K562 (cell line): ENCODE results near the gene CELF6. TPM values are rescaled to one million over a fixed set of nuclear protein-coding genes. Genes with fewer than 3 reads are reported as not detected.

Experiments used
- CBFA2T3 ChIP-seq: fragments of 450-650 bp; IDR thresholded peaks from 2 replicates; pipeline ENCODE4 v1.6.1; 2017
- CBX5 ChIP-seq: IDR thresholded peaks from 2 replicates; pipeline ENCODE4 v1.6.1; 2014; ENCODE audit warnings: low read depth, borderline replicate concordance
- CSDE1 ChIP-seq, 2 experiments: fragments of 450-650 bp; IDR thresholded peaks; 2 replicates each; pipeline ENCODE4 v1.6.1; 2016; ENCODE audit warnings: mild to moderate bottlenecking in 1 of 2
- ELF1 ChIP-seq: fragments of 200-800 bp; sonication (Bioruptor generic); IDR thresholded peaks from 2 replicates; pipeline ENCODE4 v1.6.1; 2016; ENCODE audit warnings: missing genetic modification characterization, missing compliant biosample characterization
- MED1 ChIP-seq: sonication (generic); formaldehyde crosslinking; IDR thresholded peaks from 2 replicates; pipeline ENCODE4 v1.8.1; 2023; ENCODE audit warnings: missing genetic modification reagents, borderline replicate concordance
- POLR2H ChIP-seq: IDR thresholded peaks from 2 replicates; pipeline ENCODE4 v1.6.1; 2016; ENCODE audit warnings: missing genetic modification characterization, low read depth, mild to moderate bottlenecking, control low read depth, missing compliant biosample characterization, moderate library complexity
- RBM39 ChIP-seq: fragments of 200-400 bp; formaldehyde crosslinking; optimal IDR thresholded peaks from 2 replicates; pipeline ENCODE3; 2018; ENCODE audit warnings: low read depth, low read length
- SAFB ChIP-seq: fragments of 200-400 bp; formaldehyde crosslinking; IDR thresholded peaks from 2 replicates; pipeline ENCODE4 v1.6.1; 2017; ENCODE audit warnings: low read depth, low read length, borderline replicate concordance
- SMARCE1 ChIP-seq: fragments of 450-650 bp; IDR thresholded peaks from 2 replicates; pipeline ENCODE4 v1.7.1; 2016; ENCODE audit warnings: mild to moderate bottlenecking
- U2AF1 ChIP-seq: fragments of 200-400 bp; formaldehyde crosslinking; optimal IDR thresholded peaks from 2 replicates; pipeline ENCODE3; 2017; ENCODE audit warnings: mild to moderate bottlenecking, low read depth, low read length, moderate library complexity
- polyA plus RNA-seq, 8 experiments: library from polyadenylated mRNA; depleted of rRNA in 4 of 8; stranded (reverse) in 5 of 8; unstranded in 3 of 8; fragments of >200 nt; fragmentation: Nextera tagmentation in 2 of 8; fragmentation: Illumina TruSeq in 1 of 8; extraction: Ambion mirVana in 2 of 8; extraction: Trizol in 1 of 8; gene quantifications; 2 replicates each; pipeline versions ENCODE4 v1.2.1 to v1.2.3, GENCODE V29; 2011 to 2014; ENCODE audit warnings: inconsistent platforms in 1 of 8, missing spikeins in 1 of 8
- total RNA-seq, 7 experiments: library from RNA; depleted of rRNA in 6 of 7; stranded (reverse); fragments of >200 nt in 6 of 7; fragmentation: Illumina TruSeq in 2 of 7; extraction: Trizol in 2 of 7; gene quantifications; 2 replicates each; pipeline versions ENCODE4 v1.2.1 to v1.2.3, GENCODE V29; 2011 to 2021; ENCODE audit warnings: low replicate concordance in 1 of 7
- TF ChIP-seq, protein P1 (sequence below): sonication (generic); formaldehyde crosslinking; IDR thresholded peaks from 2 replicates; pipeline ENCODE4 v1.8.1; 2023; ENCODE audit warnings: mild to moderate bottlenecking, missing genetic modification reagents
- TF ChIP-seq, protein P2 (sequence below): sonication (generic); formaldehyde crosslinking; IDR thresholded peaks from 2 replicates; pipeline ENCODE4 v1.8.0; 2023; ENCODE audit warnings: mild to moderate bottlenecking, missing genetic modification reagents
- TF ChIP-seq, protein P3 (sequence below): fragments of 450-650 bp; IDR thresholded peaks from 2 replicates; pipeline ENCODE4 v1.6.1; 2016; ENCODE audit warnings: mild to moderate bottlenecking, moderate library complexity
- TF ChIP-seq, protein P4 (sequence below), 2 experiments: fragments of 450-650 bp; conservative IDR thresholded peaks; 2 replicates each; pipeline ENCODE4 v1.6.1; 2017; ENCODE audit warnings: mild to moderate bottlenecking in 2 of 2, moderate library complexity in 2 of 2

The CELF6 gene
- total and polyA plus RNA-seq, 9 of the 15 experiments (the other 6 are each of a cell fraction or from before 2014, with no cell fraction given) = 0.01 to 0.11 TPM; not detected in 7

DNA sequence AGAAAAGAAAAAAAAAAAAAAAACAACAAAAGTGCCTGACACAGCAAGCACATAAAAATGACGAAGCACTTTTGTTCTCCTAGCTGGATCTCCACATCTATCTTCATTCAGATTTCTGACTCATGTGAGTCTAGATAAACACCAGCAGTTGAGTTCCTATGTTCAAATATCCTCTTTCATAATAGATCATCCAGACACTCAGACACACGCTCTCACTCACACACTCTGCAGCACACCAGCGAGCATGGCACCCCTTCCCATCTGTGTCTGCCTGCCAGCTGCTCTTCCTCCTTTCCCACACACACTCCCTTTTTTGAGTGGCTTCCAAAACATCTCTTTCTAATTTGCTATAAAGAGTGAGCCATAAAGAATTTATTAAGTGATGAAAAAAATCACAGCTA is 19.8 kb upstream of the CELF6 start (continued):
- TF ChIP-seq, protein P1, sequence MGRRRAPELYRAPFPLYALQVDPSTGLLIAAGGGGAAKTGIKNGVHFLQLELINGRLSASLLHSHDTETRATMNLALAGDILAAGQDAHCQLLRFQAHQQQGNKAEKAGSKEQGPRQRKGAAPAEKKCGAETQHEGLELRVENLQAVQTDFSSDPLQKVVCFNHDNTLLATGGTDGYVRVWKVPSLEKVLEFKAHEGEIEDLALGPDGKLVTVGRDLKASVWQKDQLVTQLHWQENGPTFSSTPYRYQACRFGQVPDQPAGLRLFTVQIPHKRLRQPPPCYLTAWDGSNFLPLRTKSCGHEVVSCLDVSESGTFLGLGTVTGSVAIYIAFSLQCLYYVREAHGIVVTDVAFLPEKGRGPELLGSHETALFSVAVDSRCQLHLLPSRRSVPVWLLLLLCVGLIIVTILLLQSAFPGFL (CRISPR knock-in tag) = no peak
- TF ChIP-seq CSDE1 (IDR thresholded peaks at IDR 0.05) (no peak), SMARCE1 (peak; percentile 81), SAFB (no peak), U2AF1 (no peak), CBX5 (no peak), MED1 (CRISPR knock-in tag) (no peak), CBFA2T3 (peak; percentile 62), POLR2H (tag) (no peak), ELF1 (tag) (no peak), RBM39 (no peak)
- TF ChIP-seq, protein P2, sequence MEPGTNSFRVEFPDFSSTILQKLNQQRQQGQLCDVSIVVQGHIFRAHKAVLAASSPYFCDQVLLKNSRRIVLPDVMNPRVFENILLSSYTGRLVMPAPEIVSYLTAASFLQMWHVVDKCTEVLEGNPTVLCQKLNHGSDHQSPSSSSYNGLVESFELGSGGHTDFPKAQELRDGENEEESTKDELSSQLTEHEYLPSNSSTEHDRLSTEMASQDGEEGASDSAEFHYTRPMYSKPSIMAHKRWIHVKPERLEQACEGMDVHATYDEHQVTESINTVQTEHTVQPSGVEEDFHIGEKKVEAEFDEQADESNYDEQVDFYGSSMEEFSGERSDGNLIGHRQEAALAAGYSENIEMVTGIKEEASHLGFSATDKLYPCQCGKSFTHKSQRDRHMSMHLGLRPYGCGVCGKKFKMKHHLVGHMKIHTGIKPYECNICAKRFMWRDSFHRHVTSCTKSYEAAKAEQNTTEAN = no peak
- TF ChIP-seq, protein P3, sequence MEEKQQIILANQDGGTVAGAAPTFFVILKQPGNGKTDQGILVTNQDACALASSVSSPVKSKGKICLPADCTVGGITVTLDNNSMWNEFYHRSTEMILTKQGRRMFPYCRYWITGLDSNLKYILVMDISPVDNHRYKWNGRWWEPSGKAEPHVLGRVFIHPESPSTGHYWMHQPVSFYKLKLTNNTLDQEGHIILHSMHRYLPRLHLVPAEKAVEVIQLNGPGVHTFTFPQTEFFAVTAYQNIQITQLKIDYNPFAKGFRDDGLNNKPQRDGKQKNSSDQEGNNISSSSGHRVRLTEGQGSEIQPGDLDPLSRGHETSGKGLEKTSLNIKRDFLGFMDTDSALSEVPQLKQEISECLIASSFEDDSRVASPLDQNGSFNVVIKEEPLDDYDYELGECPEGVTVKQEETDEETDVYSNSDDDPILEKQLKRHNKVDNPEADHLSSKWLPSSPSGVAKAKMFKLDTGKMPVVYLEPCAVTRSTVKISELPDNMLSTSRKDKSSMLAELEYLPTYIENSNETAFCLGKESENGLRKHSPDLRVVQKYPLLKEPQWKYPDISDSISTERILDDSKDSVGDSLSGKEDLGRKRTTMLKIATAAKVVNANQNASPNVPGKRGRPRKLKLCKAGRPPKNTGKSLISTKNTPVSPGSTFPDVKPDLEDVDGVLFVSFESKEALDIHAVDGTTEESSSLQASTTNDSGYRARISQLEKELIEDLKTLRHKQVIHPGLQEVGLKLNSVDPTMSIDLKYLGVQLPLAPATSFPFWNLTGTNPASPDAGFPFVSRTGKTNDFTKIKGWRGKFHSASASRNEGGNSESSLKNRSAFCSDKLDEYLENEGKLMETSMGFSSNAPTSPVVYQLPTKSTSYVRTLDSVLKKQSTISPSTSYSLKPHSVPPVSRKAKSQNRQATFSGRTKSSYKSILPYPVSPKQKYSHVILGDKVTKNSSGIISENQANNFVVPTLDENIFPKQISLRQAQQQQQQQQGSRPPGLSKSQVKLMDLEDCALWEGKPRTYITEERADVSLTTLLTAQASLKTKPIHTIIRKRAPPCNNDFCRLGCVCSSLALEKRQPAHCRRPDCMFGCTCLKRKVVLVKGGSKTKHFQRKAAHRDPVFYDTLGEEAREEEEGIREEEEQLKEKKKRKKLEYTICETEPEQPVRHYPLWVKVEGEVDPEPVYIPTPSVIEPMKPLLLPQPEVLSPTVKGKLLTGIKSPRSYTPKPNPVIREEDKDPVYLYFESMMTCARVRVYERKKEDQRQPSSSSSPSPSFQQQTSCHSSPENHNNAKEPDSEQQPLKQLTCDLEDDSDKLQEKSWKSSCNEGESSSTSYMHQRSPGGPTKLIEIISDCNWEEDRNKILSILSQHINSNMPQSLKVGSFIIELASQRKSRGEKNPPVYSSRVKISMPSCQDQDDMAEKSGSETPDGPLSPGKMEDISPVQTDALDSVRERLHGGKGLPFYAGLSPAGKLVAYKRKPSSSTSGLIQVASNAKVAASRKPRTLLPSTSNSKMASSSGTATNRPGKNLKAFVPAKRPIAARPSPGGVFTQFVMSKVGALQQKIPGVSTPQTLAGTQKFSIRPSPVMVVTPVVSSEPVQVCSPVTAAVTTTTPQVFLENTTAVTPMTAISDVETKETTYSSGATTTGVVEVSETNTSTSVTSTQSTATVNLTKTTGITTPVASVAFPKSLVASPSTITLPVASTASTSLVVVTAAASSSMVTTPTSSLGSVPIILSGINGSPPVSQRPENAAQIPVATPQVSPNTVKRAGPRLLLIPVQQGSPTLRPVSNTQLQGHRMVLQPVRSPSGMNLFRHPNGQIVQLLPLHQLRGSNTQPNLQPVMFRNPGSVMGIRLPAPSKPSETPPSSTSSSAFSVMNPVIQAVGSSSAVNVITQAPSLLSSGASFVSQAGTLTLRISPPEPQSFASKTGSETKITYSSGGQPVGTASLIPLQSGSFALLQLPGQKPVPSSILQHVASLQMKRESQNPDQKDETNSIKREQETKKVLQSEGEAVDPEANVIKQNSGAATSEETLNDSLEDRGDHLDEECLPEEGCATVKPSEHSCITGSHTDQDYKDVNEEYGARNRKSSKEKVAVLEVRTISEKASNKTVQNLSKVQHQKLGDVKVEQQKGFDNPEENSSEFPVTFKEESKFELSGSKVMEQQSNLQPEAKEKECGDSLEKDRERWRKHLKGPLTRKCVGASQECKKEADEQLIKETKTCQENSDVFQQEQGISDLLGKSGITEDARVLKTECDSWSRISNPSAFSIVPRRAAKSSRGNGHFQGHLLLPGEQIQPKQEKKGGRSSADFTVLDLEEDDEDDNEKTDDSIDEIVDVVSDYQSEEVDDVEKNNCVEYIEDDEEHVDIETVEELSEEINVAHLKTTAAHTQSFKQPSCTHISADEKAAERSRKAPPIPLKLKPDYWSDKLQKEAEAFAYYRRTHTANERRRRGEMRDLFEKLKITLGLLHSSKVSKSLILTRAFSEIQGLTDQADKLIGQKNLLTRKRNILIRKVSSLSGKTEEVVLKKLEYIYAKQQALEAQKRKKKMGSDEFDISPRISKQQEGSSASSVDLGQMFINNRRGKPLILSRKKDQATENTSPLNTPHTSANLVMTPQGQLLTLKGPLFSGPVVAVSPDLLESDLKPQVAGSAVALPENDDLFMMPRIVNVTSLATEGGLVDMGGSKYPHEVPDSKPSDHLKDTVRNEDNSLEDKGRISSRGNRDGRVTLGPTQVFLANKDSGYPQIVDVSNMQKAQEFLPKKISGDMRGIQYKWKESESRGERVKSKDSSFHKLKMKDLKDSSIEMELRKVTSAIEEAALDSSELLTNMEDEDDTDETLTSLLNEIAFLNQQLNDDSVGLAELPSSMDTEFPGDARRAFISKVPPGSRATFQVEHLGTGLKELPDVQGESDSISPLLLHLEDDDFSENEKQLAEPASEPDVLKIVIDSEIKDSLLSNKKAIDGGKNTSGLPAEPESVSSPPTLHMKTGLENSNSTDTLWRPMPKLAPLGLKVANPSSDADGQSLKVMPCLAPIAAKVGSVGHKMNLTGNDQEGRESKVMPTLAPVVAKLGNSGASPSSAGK = no peak
- TF ChIP-seq, protein P4, sequence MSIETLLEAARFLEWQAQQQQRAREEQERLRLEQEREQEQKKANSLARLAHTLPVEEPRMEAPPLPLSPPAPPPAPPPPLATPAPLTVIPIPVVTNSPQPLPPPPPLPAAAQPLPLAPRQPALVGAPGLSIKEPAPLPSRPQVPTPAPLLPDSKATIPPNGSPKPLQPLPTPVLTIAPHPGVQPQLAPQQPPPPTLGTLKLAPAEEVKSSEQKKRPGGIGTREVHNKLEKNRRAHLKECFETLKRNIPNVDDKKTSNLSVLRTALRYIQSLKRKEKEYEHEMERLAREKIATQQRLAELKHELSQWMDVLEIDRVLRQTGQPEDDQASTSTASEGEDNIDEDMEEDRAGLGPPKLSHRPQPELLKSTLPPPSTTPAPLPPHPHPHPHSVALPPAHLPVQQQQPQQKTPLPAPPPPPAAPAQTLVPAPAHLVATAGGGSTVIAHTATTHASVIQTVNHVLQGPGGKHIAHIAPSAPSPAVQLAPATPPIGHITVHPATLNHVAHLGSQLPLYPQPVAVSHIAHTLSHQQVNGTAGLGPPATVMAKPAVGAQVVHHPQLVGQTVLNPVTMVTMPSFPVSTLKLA (conservative IDR thresholded peaks at IDR 0.05) = peak in 1 of 2 experiments; percentile 24; a peak in 1 of 4 replicates
